ENCODE measurements around the gene C1orf52. TPM values are rescaled to one million over a fixed set of nuclear protein-coding genes. Genes with fewer than 3 reads are reported as not detected.
A peak's percentile ranks its signal among the peaks of the same experiment; 100 is the strongest.

Gene C1orf52
- total and polyA plus RNA-seq, 2 of the 13 experiments (the other 11 are each of a cell fraction or from before 2014, with no cell fraction given) = 19.4 to 27.4 TPM

- TF ChIP-seq, protein P1, sequence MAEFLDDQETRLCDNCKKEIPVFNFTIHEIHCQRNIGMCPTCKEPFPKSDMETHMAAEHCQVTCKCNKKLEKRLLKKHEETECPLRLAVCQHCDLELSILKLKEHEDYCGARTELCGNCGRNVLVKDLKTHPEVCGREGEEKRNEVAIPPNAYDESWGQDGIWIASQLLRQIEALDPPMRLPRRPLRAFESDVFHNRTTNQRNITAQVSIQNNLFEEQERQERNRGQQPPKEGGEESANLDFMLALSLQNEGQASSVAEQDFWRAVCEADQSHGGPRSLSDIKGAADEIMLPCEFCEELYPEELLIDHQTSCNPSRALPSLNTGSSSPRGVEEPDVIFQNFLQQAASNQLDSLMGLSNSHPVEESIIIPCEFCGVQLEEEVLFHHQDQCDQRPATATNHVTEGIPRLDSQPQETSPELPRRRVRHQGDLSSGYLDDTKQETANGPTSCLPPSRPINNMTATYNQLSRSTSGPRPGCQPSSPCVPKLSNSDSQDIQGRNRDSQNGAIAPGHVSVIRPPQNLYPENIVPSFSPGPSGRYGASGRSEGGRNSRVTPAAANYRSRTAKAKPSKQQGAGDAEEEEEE (CRISPR knock-in tag; IDR thresholded peaks at IDR 0.05; ENCODE audit: borderline replicate concordance) = no peak
- TF ChIP-seq GTF3A (CRISPR knock-in tag; conservative IDR thresholded peaks at IDR 0.05) (no peak), CHD2 (IDR thresholded peaks at IDR 0.05; ENCODE audit: low read depth, low read length) (no peak), DBP (CRISPR knock-in tag; IDR thresholded peaks at IDR 0.05; ENCODE audit: not compliant biosample characterization) (no peak), PLRG1 (conservative IDR thresholded peaks at IDR 0.05) (no peak), TARDBP (CRISPR knock-in tag; IDR thresholded peaks at IDR 0.05) (no peak), NFYB (CRISPR knock-in tag; IDR thresholded peaks at IDR 0.05) (peak; percentile 59; the same call in 1 of the 2 replicates), TEAD3 (CRISPR knock-in tag; optimal IDR thresholded peaks at IDR 0.05; ENCODE audit: borderline replicate concordance) (peak; percentile 13), ZBTB44 (CRISPR knock-in tag; IDR thresholded peaks at IDR 0.05) (no peak), ETV6 (CRISPR knock-in tag; conservative IDR thresholded peaks at IDR 0.05) (peak; percentile 24; the same call in 1 of the 2 replicates), SRF (IDR thresholded peaks at IDR 0.05; ENCODE audit: low read depth, low read length) (no peak), ZBTB4 (CRISPR knock-in tag; IDR thresholded peaks at IDR 0.05; ENCODE audit: borderline replicate concordance) (no peak; the same call in 1 of the 2 replicates), ZNF670 (CRISPR knock-in tag; IDR thresholded peaks at IDR 0.05; ENCODE audit: borderline replicate concordance) (no peak; the same call in 1 of the 2 replicates)
- TF ChIP-seq, protein P2, sequence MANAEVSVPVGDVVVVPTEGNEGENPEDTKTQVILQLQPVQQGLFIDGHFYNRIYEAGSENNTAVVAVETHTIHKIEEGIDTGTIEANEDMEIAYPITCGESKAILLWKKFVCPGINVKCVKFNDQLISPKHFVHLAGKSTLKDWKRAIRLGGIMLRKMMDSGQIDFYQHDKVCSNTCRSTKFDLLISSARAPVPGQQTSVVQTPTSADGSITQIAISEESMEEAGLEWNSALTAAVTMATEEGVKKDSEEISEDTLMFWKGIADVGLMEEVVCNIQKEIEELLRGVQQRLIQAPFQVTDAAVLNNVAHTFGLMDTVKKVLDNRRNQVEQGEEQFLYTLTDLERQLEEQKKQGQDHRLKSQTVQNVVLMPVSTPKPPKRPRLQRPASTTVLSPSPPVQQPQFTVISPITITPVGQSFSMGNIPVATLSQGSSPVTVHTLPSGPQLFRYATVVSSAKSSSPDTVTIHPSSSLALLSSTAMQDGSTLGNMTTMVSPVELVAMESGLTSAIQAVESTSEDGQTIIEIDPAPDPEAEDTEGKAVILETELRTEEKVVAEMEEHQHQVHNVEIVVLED (CRISPR knock-in tag; IDR thresholded peaks at IDR 0.05; ENCODE audit: borderline replicate concordance) = no peak
- TF ChIP-seq, protein P3, sequence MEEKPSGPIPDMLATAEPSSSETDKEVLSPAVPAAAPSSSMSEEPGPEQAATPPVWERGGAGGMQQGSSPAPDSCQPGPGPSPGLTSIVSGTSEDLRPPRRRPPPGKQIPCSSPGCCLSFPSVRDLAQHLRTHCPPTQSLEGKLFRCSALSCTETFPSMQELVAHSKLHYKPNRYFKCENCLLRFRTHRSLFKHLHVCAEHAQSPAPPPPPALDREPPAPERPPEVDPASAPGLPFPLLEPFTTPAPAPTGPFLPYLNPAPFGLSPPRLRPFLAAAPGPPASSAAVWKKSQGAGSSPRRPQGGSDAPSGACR (CRISPR knock-in tag; IDR thresholded peaks at IDR 0.05) = 0 out of 2 replicates have a peak, but pooled peaks have one; percentile 38
Observed at GRCh38 chr1:85200463-85201339, 58.8 kb downstream of the C1orf52 start, which contains the start of gene SYDE2 (continued).

Measured in HepG2 (cell line).